Common myeloid progenitor, CD34-positive (primary cell): ENCODE measurements around the gene RBP3. TPM values are rescaled to one million over a fixed set of nuclear protein-coding genes. Genes with fewer than 3 reads are reported as not detected.
A peak's percentile ranks its signal among the peaks of the same experiment; 100 is the strongest.

ENCODE experiments used
- CTCF ChIA-PET: fragments of 350-600 bp; sonication (Branson Sonifier 250); formaldehyde crosslinking; loops from one replicate; lab custom pipeline; 2021; ENCODE audit warnings: antibody characterized with exemption; lab: Charles Lee
- POLR2A ChIA-PET: fragments of 350-600 bp; sonication (Branson Sonifier 250); formaldehyde crosslinking; loops from one replicate; lab custom pipeline; 2021; ENCODE audit warnings: antibody characterized with exemption; lab: Charles Lee
- DNase-seq, 3 donors: peaks; one replicate each; pipeline versions ENCODE4 v3.0.0 to v3.0.0-alpha.2; 2013
- H3K27ac ChIP-seq, 2 experiments: 1 replicate in 1 of 2; 2 replicates in 1 of 2; pipeline ENCODE4 v1.7.0; 2013; ENCODE audit warnings: inconsistent platforms in 2 of 2, low read length in 2 of 2, mild to moderate bottlenecking in 2 of 2, low read depth in 1 of 2, moderate library complexity in 1 of 2; ENCODE audit not compliant: severe bottlenecking in 2 of 2, insufficient read depth in 1 of 2, poor library complexity in 1 of 2
- H3K27me3 ChIP-seq, 5 experiments: replicated peaks in 2 of 5; 1 replicate in 3 of 5; 2 replicates in 2 of 5; pipeline versions ENCODE4 v1.6.1 to v1.7.0; 2013; ENCODE audit warnings: low read length in 4 of 5, mild to moderate bottlenecking in 2 of 5, moderate library complexity in 2 of 5, inconsistent platforms in 1 of 5; ENCODE audit not compliant: insufficient read depth in 5 of 5, control insufficient read depth in 4 of 5
- H3K36me3 ChIP-seq, 4 experiments: 1 replicate in 2 of 4; 2 replicates in 2 of 4; pipeline versions ENCODE4 v1.6.1 to v1.7.0; 2013; ENCODE audit warnings: low read length in 3 of 4, control low read depth in 1 of 4, mild to moderate bottlenecking in 1 of 4; ENCODE audit not compliant: control insufficient read depth in 4 of 4, insufficient read depth in 4 of 4
- H3K4me1 ChIP-seq, 4 experiments: 1 replicate in 3 of 4; 2 replicates in 1 of 4; pipeline versions ENCODE4 v1.6.1 to v1.7.1; 2013; ENCODE audit warnings: low read length in 3 of 4, mild to moderate bottlenecking in 3 of 4, control low read depth in 1 of 4, inconsistent platforms in 1 of 4, moderate library complexity in 1 of 4; ENCODE audit not compliant: control insufficient read depth in 4 of 4, insufficient read depth in 4 of 4; ENCODE audit errors: control extremely low read depth in 1 of 4
- H3K4me3 ChIP-seq, 7 experiments: 1 replicate in 4 of 7; 2 replicates in 3 of 7; pipeline versions ENCODE4 v1.5.1 to v1.7.0; 2013; ENCODE audit warnings: mild to moderate bottlenecking in 7 of 7, low read length in 6 of 7, moderate library complexity in 6 of 7, inconsistent platforms in 2 of 7, low read depth in 2 of 7, control low read depth in 1 of 7; ENCODE audit not compliant: insufficient read depth in 4 of 7, control insufficient read depth in 1 of 7; ENCODE audit errors: extremely low read depth in 1 of 7
- H3K9me3 ChIP-seq, 5 experiments: 1 replicate in 4 of 5; 2 replicates in 1 of 5; pipeline versions ENCODE4 v1.6.1 to v1.7.1; 2013; ENCODE audit warnings: low read length in 4 of 5, mild to moderate bottlenecking in 2 of 5, inconsistent platforms in 1 of 5, low read depth in 1 of 5, moderate library complexity in 1 of 5; ENCODE audit not compliant: control insufficient read depth in 4 of 5, insufficient read depth in 2 of 5; ENCODE audit errors: control extremely low read depth in 1 of 5
- WGBS: methylation state at CpG from one replicate; pipeline ENCODE4 v1.1.5; 2013; ENCODE audit not compliant: insufficient coverage; 5-methylcytosine and 5-hydroxymethylcytosine counted together
- polyA plus RNA-seq: library from polyadenylated mRNA; unstranded; fragments of 120-200 nt; gene quantifications from one replicate; pipeline ENCODE4 v1.2.1, GENCODE V29; 2013

The RBP3 gene
- 0.01 TPM for polyA plus RNA-seq

- ChIA-PET POLR2A (no interaction called here), CTCF (interaction anchor here (1.7 kb wide), 1 partner anchor 12 kb away, joined by 5 read pairs; no protein-coding TSS in a partner anchor)
- no peaks in the 10 kb centered on the region for H3K36me3 ChIP-seq
- WGBS = 97% methylated on average over 4 of the region's 5 CpGs
- H3K27me3 ChIP-seq = peaks cover 0 to 2% (median 0%) of the 10 kb centered on the region in 5 experiments
- DNase-seq = no peak
- H3K9me3 ChIP-seq = no peaks in the 10 kb centered on the region
- H3K27ac ChIP-seq = no peak within 1 kb of the TSS
- no peak within 1 kb of the TSS for H3K4me3 ChIP-seq
- H3K4me1 ChIP-seq = no peaks in the 10 kb centered on the region
Observed at GRCh38 chr10:47348138-47348651, at the start of gene RBP3. RBP3 (plus strand) TSS chr10:47348363; CDS start chr10:47348485, 122 bp downstream.

- POLR2A ChIA-PET = no interaction called here
- H3K9me3 ChIP-seq = no peaks in the 10 kb centered on the region
- H3K4me1 ChIP-seq = peaks cover 0 to 14% (median 12%) of the 10 kb centered on the region in 4 experiments
- WGBS = 100% methylated on average over 1 of the region's 1 CpG
- H3K27ac ChIP-seq = no peak overlapping the region
- H3K36me3 ChIP-seq = no peaks in the 10 kb centered on the region
- H3K4me3 ChIP-seq = no peak overlapping the region
- CTCF ChIA-PET = interaction anchor here (0.8 to 3.0 kb wide), 4 partner anchors 9 to 38 kb away, joined by 3 to 10 read pairs (median 3); no protein-coding TSS in a partner anchor
- H3K27me3 ChIP-seq = peaks cover 0 to 80% (median 37%) of the 10 kb centered on the region in 5 experiments
- DNase-seq = no peak
Observed at GRCh38 chr10:47298715-47299114, 49.4 kb upstream of the RBP3 start.

- Histone ChIP-seq H3K4me1 (peaks cover 0 to 14% (median 12%) of the 10 kb centered on the region in 4 experiments), H3K36me3 (no peaks in the 10 kb centered on the region), H3K9me3 (no peaks in the 10 kb centered on the region), H3K27ac (no peak within 1 kb of the TSS), H3K27me3 (peaks cover 0 to 75% (median 35%) of the 10 kb centered on the region in 5 experiments), H3K4me3 (peak within 1 kb of the TSS; percentile 2 to 70 (median 51))
- POLR2A ChIA-PET = no interaction called here
- CTCF ChIA-PET = interaction anchor here (1.4 kb wide), 1 partner anchor 10 kb away, joined by 3 read pairs; no protein-coding TSS in a partner anchor
- WGBS = 5% methylated on average over 55 of the region's 64 CpGs
- peak in 2 of 3 donors; percentile 31 to 47 for DNase-seq
Observed at GRCh38 chr10:47299611-47300428, 48.3 kb upstream of the RBP3 start, which contains the start of gene GDF10. GDF10 (plus strand) TSS chr10:47300197; CDS start chr10:47300652, 455 bp downstream.

GRCh38 chr10:47300429-47300931 lies 47.7 kb upstream of the RBP3 start:
- peak in 1 of 3 donors; percentile 28 for DNase-seq
- Histone ChIP-seq H3K27ac (no peak overlapping the region), H3K27me3 (peaks cover 0 to 69% (median 35%) of the 10 kb centered on the region in 5 experiments), H3K4me3 (peak overlapping the region; percentile 2 to 70 (median 51)), H3K9me3 (no peaks in the 10 kb centered on the region), H3K4me1 (peaks cover 0 to 21% (median 15%) of the 10 kb centered on the region in 4 experiments), H3K36me3 (no peaks in the 10 kb centered on the region)
- ChIA-PET CTCF (no interaction called here), POLR2A (no interaction called here)
- 2% methylated on average over 47 of the region's 57 CpGs for WGBS

- Histone ChIP-seq H3K36me3 (no peaks in the 10 kb centered on the region), H3K27ac (no peak overlapping the region), H3K27me3 (peaks cover 0 to 55% (median 40%) of the 10 kb centered on the region in 5 experiments), H3K4me1 (peaks cover 0 to 34% (median 21%) of the 10 kb centered on the region in 4 experiments), H3K4me3 (no peak overlapping the region), H3K9me3 (no peaks in the 10 kb centered on the region)
- WGBS = 100% methylated on average over 2 of the region's 2 CpGs
- ChIA-PET POLR2A (no interaction called here), CTCF (interaction anchor here (0.8 to 1.9 kb wide), 5 partner anchors 9 to 136 kb away, joined by 3 to 6 read pairs (median 3); no protein-coding TSS in a partner anchor)
- DNase-seq = no peak
Observed at GRCh38 chr10:47301833-47302232, 46.3 kb upstream of the RBP3 start.

- H3K27ac ChIP-seq = no peak overlapping the region
- no peak for DNase-seq
- WGBS = 96% methylated on average over 7 of the region's 7 CpGs
- H3K4me1 ChIP-seq = peaks cover 0 to 40% (median 25%) of the 10 kb centered on the region in 4 experiments
- no peaks in the 10 kb centered on the region for H3K36me3 ChIP-seq
- no peaks in the 10 kb centered on the region for H3K9me3 ChIP-seq
- H3K27me3 ChIP-seq = peaks cover 0 to 43% (median 35%) of the 10 kb centered on the region in 5 experiments
- ChIA-PET POLR2A (no interaction called here), CTCF (interaction anchor here (1.1 to 1.7 kb wide), 5 partner anchors 12 to 137 kb away, joined by 3 to 4 read pairs (median 3); no protein-coding TSS in a partner anchor)
- no peak overlapping the region for H3K4me3 ChIP-seq
Observed at GRCh38 chr10:47303105-47303504, 45.1 kb upstream of the RBP3 start.
